ENCODE data around the gene CLCF1. TPM values are rescaled to one million over a fixed set of nuclear protein-coding genes. Genes with fewer than 3 reads are reported as not detected.
A peak's percentile ranks its signal among the peaks of the same experiment; 100 is the strongest.

The CLCF1 gene
- total and polyA plus RNA-seq, 2 of the 13 experiments (the other 11 are each of a cell fraction or from before 2014, with no cell fraction given), result 0.49 to 0.78 TPM

- TF ChIP-seq, protein P1, sequence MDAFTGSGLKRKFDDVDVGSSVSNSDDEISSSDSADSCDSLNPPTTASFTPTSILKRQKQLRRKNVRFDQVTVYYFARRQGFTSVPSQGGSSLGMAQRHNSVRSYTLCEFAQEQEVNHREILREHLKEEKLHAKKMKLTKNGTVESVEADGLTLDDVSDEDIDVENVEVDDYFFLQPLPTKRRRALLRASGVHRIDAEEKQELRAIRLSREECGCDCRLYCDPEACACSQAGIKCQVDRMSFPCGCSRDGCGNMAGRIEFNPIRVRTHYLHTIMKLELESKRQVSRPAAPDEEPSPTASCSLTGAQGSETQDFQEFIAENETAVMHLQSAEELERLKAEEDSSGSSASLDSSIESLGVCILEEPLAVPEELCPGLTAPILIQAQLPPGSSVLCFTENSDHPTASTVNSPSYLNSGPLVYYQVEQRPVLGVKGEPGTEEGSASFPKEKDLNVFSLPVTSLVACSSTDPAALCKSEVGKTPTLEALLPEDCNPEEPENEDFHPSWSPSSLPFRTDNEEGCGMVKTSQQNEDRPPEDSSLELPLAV (CRISPR knock-in tag; conservative IDR thresholded peaks at IDR 0.05; ENCODE audit: low read depth), result no peak
- TF ChIP-seq MYPOP (CRISPR knock-in tag; IDR thresholded peaks at IDR 0.05) (peak; percentile 57; the same call in 1 of the 2 replicates), KLF9 (CRISPR knock-in tag; IDR thresholded peaks at IDR 0.05; ENCODE audit: low read depth) (peak; percentile 58; the same call in 1 of the 2 replicates), RNF2 (conservative IDR thresholded peaks at IDR 0.05; ENCODE audit: low read depth) (no peak), ZFP62 (CRISPR knock-in tag; IDR thresholded peaks at IDR 0.05) (no peak), ZNF430 (CRISPR knock-in tag; IDR thresholded peaks at IDR 0.05) (peak; percentile 97; the same call in 1 of the 2 replicates), BRD4 (CRISPR knock-in tag; IDR thresholded peaks at IDR 0.05) (no peak; the same call in 1 of the 2 replicates), PCBP2 (optimal IDR thresholded peaks at IDR 0.05; ENCODE audit: low read depth, low read length, poor library complexity, severe bottlenecking) (no peak), ZNF335 (CRISPR knock-in tag; IDR thresholded peaks at IDR 0.05) (peak; percentile 49; the same call in 1 of the 2 replicates), HDAC1 (CRISPR knock-in tag; IDR thresholded peaks at IDR 0.05) (peak; percentile 64; the same call in 1 of the 2 replicates), ZNF605 (CRISPR knock-in tag; IDR thresholded peaks at IDR 0.05) (peak; percentile 75), NR1H2 (CRISPR knock-in tag; IDR thresholded peaks at IDR 0.05; ENCODE audit: borderline replicate concordance, low read depth) (no peak), ZBTB40 (IDR thresholded peaks at IDR 0.05) (no peak), ZBTB40 (CRISPR knock-in tag; IDR thresholded peaks at IDR 0.05) (peak; percentile 43; the same call in 1 of the 2 replicates)
- TF ChIP-seq, protein P2, sequence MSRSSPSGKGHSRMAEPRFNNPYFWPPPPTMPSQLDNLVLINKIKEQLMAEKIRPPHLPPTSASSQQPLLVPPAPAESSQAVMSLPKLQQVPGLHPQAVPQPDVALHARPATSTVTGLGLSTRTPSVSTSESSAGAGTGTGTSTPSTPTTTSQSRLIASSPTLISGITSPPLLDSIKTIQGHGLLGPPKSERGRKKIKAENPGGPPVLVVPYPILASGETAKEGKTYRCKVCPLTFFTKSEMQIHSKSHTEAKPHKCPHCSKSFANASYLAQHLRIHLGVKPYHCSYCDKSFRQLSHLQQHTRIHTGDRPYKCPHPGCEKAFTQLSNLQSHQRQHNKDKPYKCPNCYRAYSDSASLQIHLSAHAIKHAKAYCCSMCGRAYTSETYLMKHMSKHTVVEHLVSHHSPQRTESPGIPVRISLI (CRISPR knock-in tag; IDR thresholded peaks at IDR 0.05; ENCODE audit: borderline replicate concordance), result no peak
- TF ChIP-seq, protein P3, sequence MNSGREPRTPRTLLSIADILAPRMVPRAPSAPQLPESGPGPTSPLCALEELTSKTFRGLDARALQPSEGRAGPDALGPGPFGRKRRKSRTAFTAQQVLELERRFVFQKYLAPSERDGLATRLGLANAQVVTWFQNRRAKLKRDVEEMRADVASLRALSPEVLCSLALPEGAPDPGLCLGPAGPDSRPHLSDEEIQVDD (CRISPR knock-in tag; IDR thresholded peaks at IDR 0.05; ENCODE audit: borderline replicate concordance), result no peak
Observed at GRCh38 chr11:67317205-67317887, 56.1 kb downstream of the CLCF1 start (continued).

All from HepG2 (cell line).